ENCODE results near the gene TRIM17. TPM values are rescaled to one million over a fixed set of nuclear protein-coding genes. Genes with fewer than 3 reads are reported as not detected.

Gene TRIM17
- total and polyA plus RNA-seq, 7 donors, result 0.44 to 0.95 TPM; not detected in 5

GRCh38 chr1:228359613-228360532 is 56.8 kb downstream of the TRIM17 start:
- H3K36me3 ChIP-seq, result no peaks in the 10 kb centered on the region
- H3K27me3 ChIP-seq, result no peaks in the 10 kb centered on the region
- H3K4me3 ChIP-seq, result no peak overlapping the region
- WGBS, 2 donors, result 91 to 92% methylated on average over 45 of the region's 45 CpGs
- DNase-seq, result no peak
- H3K4me1 ChIP-seq, result no peaks in the 10 kb centered on the region
- intact Hi-C loops (cut with DNase I), result no loop called here
- TF ChIP-seq POLR2AphosphoS5 (IDR thresholded peaks at IDR 0.05), result no peak
- TF ChIP-seq, protein P1, sequence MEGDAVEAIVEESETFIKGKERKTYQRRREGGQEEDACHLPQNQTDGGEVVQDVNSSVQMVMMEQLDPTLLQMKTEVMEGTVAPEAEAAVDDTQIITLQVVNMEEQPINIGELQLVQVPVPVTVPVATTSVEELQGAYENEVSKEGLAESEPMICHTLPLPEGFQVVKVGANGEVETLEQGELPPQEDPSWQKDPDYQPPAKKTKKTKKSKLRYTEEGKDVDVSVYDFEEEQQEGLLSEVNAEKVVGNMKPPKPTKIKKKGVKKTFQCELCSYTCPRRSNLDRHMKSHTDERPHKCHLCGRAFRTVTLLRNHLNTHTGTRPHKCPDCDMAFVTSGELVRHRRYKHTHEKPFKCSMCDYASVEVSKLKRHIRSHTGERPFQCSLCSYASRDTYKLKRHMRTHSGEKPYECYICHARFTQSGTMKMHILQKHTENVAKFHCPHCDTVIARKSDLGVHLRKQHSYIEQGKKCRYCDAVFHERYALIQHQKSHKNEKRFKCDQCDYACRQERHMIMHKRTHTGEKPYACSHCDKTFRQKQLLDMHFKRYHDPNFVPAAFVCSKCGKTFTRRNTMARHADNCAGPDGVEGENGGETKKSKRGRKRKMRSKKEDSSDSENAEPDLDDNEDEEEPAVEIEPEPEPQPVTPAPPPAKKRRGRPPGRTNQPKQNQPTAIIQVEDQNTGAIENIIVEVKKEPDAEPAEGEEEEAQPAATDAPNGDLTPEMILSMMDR (IDR thresholded peaks at IDR 0.05), result no peak
- no peak overlapping the region for H3K27ac ChIP-seq
- H3K9me3 ChIP-seq, result no peaks in the 10 kb centered on the region

DNA sequence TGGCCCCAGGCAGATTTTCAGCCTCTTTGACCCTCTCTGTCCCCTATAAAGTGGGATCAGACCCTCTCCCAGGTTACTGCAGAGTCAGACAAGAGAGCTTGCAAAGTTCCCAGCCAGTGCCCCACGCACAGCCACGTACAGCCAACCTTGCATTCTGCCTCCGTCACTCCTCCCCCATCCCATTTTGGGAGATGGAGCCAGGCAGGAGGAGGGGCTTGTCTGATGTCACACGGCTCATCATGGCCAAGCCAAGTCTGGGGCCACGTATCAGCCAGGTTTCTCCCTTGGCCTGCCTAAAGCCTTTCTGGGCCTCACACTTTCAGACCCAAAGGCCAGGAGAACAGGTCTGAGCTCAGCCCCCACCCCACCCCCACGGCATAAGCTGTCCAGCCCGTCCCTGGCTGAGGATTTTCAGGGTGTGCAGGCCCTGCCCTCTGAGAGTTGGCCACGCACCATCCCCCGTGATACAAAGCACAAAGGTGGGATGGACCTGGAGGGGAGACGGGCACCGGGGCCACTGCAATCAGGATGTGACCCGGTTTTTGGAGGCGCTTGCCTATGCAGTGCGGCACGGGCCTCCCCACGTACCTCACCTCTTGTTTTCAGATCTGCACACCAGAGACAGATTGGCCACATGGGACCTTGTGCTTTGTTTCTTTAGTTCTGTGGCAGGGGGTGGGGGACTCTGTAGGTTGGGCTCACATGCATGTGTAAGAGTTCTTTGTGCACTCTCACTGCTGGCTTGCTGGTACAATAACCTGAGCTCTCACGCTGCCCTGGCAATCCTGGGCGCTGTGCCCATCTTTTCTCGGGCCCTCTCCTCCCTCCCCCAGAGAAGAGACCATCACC is 57.7 kb downstream of the TRIM17 start:
- H3K4me3 ChIP-seq, result no peak overlapping the region
- no peak overlapping the region for H3K27ac ChIP-seq
- DNase-seq, result no peak
- H3K36me3 ChIP-seq, result no peaks in the 10 kb centered on the region
- TF ChIP-seq POLR2AphosphoS5 (IDR thresholded peaks at IDR 0.05) (no peak), POLR2A (IDR thresholded peaks at IDR 0.05) (no peak), EP300 (IDR thresholded peaks at IDR 0.05) (no peak)
- TF ChIP-seq, protein P1 (IDR thresholded peaks at IDR 0.05), result no peak
- H3K27me3 ChIP-seq, result no peaks in the 10 kb centered on the region
- H3K9me3 ChIP-seq, result no peaks in the 10 kb centered on the region
- WGBS, 2 donors, result 91% methylated on average over 19 of the region's 19 CpGs
- H3K4me1 ChIP-seq, result no peaks in the 10 kb centered on the region
- intact Hi-C loops (cut with DNase I), result no loop called here

DNA sequence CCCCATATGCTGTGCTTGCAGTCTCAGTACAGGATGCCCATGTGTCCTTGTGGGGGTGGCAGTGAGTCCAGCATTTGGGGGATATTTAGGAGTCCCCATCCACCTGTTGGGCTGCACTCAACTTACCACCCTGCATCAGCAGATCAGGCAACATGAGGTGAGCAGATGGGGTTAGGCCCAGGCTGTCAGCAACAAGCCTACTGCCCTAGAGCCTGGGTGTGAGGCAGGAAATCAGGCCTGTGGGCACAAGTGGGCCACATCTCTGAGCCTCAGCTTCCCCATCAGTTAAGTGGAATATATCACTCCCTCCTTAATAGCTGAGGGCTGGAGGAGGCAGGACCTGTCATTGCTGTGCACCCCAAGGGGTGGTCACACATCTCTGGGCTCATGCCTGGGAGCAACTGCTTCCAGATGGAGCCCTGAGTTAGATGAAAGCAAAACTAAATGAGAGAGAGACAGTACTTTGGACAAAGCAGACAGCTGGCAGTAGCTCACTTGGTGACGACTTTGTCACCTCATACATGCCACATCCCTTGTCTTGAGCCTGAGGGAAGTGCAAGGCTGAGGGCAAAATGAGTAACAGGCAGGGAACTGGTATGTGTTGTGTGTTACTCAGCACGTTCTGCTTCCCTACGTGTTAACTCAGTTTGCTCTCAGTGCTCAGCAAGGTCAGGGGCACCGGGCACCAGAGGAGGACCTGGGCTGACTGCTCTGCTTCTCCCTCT is 58.5 kb downstream of the TRIM17 start:
- Histone ChIP-seq H3K36me3 (no peaks in the 10 kb centered on the region), H3K27ac (no peak overlapping the region), H3K27me3 (no peaks in the 10 kb centered on the region), H3K4me3 (no peak overlapping the region), H3K9me3 (no peaks in the 10 kb centered on the region), H3K4me1 (no peaks in the 10 kb centered on the region)
- no peak for DNase-seq
- 60 to 66% methylated on average over 4 of the region's 4 CpGs for WGBS, 2 donors
- intact Hi-C loops (cut with DNase I), result no loop called here
- TF ChIP-seq POLR2AphosphoS5 (IDR thresholded peaks at IDR 0.05) (no peak), EP300 (IDR thresholded peaks at IDR 0.05) (no peak), POLR2A (IDR thresholded peaks at IDR 0.05) (no peak)
- TF ChIP-seq, protein P1 (IDR thresholded peaks at IDR 0.05), result no peak

Small RNA genes lying within 50 kb of the gene (small RNA-seq; reads per million reads assigned to genes)
- 0 to 0.24 (median 0) reads per million in 3 donors for gene MIR4666A

Other genes starting within 250 kb of the TRIM17 start
- 10 to 100 TPM; 12.1 to 21.0 (median 16.3) TPM for gene OBSCN, start 208.8 kb downstream of the TRIM17 start, total RNA-seq
- 10 to 100 TPM in 1 of 3 donors, 1 to 10 TPM in 1, under 1 TPM in 1; 0.92 to 13.1 (median 2.4) TPM for gene OBSCN, start 208.8 kb downstream of the TRIM17 start, polyA plus RNA-seq
- gene TRIM11, start 10.0 kb downstream of the TRIM17 start, total RNA-seq, result 10 to 100 TPM; 11.8 to 19.6 (median 16.0) TPM
- gene TRIM11, start 10.0 kb downstream of the TRIM17 start, polyA plus RNA-seq, result 10 to 100 TPM; 12.0 to 32.9 (median 14.3) TPM
- 10 to 100 TPM; 17.3 to 24.4 (median 22.6) TPM for gene RNF187, start 70.5 kb upstream of the TRIM17 start, total RNA-seq
- gene RNF187, start 70.5 kb upstream of the TRIM17 start, polyA plus RNA-seq, result 10 to 100 TPM; 23.4 to 39.8 (median 28.2) TPM